AG04450 (cell line): ENCODE measurements around the gene PTPN5. TPM values are rescaled to one million over a fixed set of nuclear protein-coding genes. Genes with fewer than 3 reads are reported as not detected.

Experiments
- CTCF ChIA-PET: fragments of 300-600, 350-600 bp; formaldehyde crosslinking; extraction: SDS; loops from one replicate; lab custom pipeline; 2022; ENCODE audit warnings: antibody characterized with exemption, inconsistent platforms; lab: Charles Lee
- POLR2A ChIA-PET: fragments of 350-600 bp; formaldehyde crosslinking; extraction: SDS; loops from one replicate; lab custom pipeline; 2021; ENCODE audit warnings: antibody characterized with exemption, inconsistent platforms; lab: Yijun Ruan, JAX
- DNase-seq: peaks from one replicate; pipeline ENCODE4 v3.0.0-alpha.2; 2011; ENCODE audit warnings: low read depth, low spot score
- H3K27ac ChIP-seq: one replicate; pipeline ENCODE4 v1.5.1; 2012; ENCODE audit warnings: low read depth, low read length, control low read depth
- H3K27me3 ChIP-seq: one replicate; pipeline ENCODE4 v1.6.0; 2012; ENCODE audit warnings: low read length; ENCODE audit not compliant: control insufficient read depth, insufficient read depth
- H3K4me3 ChIP-seq: 2 replicates; pipeline ENCODE4 v1.5.1; 2011; ENCODE audit warnings: mild to moderate bottlenecking, low read depth, low read length, control low read depth
- H3K9me3 ChIP-seq: 2 replicates; pipeline ENCODE4 v1.5.1; 2012; ENCODE audit warnings: low read length; ENCODE audit not compliant: control insufficient read depth, insufficient read depth
- CTCF ChIP-seq: IDR thresholded peaks from 2 replicates; pipeline ENCODE4 v1.5.1; 2011; ENCODE audit warnings: low read depth, low read length, control low read depth, inconsistent platforms
- polyA plus RNA-seq: library from polyadenylated mRNA; depleted of rRNA; stranded (reverse); fragments of >200 nt; gene quantifications from 2 replicates; pipeline ENCODE4 v1.2.3, GENCODE V29; 2011

Gene PTPN5
- polyA plus RNA-seq, 1 experiment: not detected

- CTCF ChIA-PET: interaction anchor here (2.6 kb wide), 1 partner anchor 23 kb away, joined by 13 read pairs; no protein-coding TSS in a partner anchor
- DNase-seq: no peak
- H3K27me3 ChIP-seq: peaks cover 22% of the 10 kb centered on the region
- no peak overlapping the region for H3K27ac ChIP-seq
- H3K4me3 ChIP-seq: peak overlapping the region; percentile 62
- TF ChIP-seq CTCF: no peak
- POLR2A ChIA-PET: no interaction called here
- no peaks in the 10 kb centered on the region; the same call in 1 of the 2 replicates for H3K9me3 ChIP-seq
Measured at GRCh38 chr11:18699269-18699596, 92.4 kb downstream of the PTPN5 start.

GRCh38 chr11:18698341-18699268 lies 93.0 kb downstream of the PTPN5 start, which contains the start of gene TMEM86A:
TSS of gene TMEM86A (plus strand) at chr11:18698779. CDS start at chr11:18698887, 108 bp downstream.
- Histone ChIP-seq H3K9me3 (no peaks in the 10 kb centered on the region; the same call in 1 of the 2 replicates), H3K27me3 (peaks cover 17% of the 10 kb centered on the region), H3K27ac (no peak within 1 kb of the TSS), H3K4me3 (peak within 1 kb of the TSS; percentile 62)
- no peak for DNase-seq
- ChIA-PET CTCF (interaction anchor here (0.6 to 2.6 kb wide), 3 partner anchors 24 to 520 kb away, joined by 3 to 13 read pairs (median 4); no protein-coding TSS in a partner anchor), POLR2A (interaction anchor here (1.0 kb wide), 1 partner anchor 64 kb away, joined by 5 read pairs; the partner anchor contains the start of gene SPTY2D1)
- no peak for TF ChIP-seq CTCF

GRCh38 chr11:18697576-18697975 lies 94.0 kb downstream of the PTPN5 start:
- Histone ChIP-seq H3K27me3 (peaks cover 16% of the 10 kb centered on the region), H3K27ac (no peak overlapping the region), H3K9me3 (no peaks in the 10 kb centered on the region; the same call in 1 of the 2 replicates), H3K4me3 (no peak overlapping the region)
- TF ChIP-seq CTCF: no peak
- ChIA-PET CTCF (no interaction called here), POLR2A (no interaction called here)
- DNase-seq: no peak

- H3K4me3 ChIP-seq: no peak overlapping the region
- peaks cover 16% of the 10 kb centered on the region for H3K27me3 ChIP-seq
- no peak for DNase-seq
- no peak for TF ChIP-seq CTCF
- no peaks in the 10 kb centered on the region; the same call in 1 of the 2 replicates for H3K9me3 ChIP-seq
- no peak overlapping the region for H3K27ac ChIP-seq
- ChIA-PET POLR2A (no interaction called here), CTCF (interaction anchor here (1.2 kb wide), 1 partner anchor 31 kb away, joined by 4 read pairs; no protein-coding TSS in a partner anchor)
Measured at GRCh38 chr11:18696638-18697225, 94.9 kb downstream of the PTPN5 start.
